Hepatocyte (in vitro differentiated cells): ENCODE measurements around the gene ULBP3. TPM values are rescaled to one million over a fixed set of nuclear protein-coding genes. Genes with fewer than 3 reads are reported as not detected.

Experiments used
- DNase-seq: peaks from one replicate; pipeline ENCODE4 v3.0.0-alpha.2; 2016; ENCODE audit warnings: low spot score
- H2AFZ ChIP-seq: fragments of 200-600 bp; sonication (generic); 2 replicates; pipeline ENCODE4 v1.6.0; 2016; ENCODE audit warnings: antibody characterized with exemption, mild to moderate bottlenecking
- H3K27ac ChIP-seq: fragments of 200-600 bp; sonication (generic); 2 replicates; pipeline ENCODE4 v1.5.1; 2016; ENCODE audit warnings: mild to moderate bottlenecking
- H3K27me3 ChIP-seq: fragments of 200-600 bp; sonication (generic); 2 replicates; pipeline ENCODE4 v1.6.1; 2016
- H3K36me3 ChIP-seq: fragments of 200-600 bp; sonication (generic); replicated peaks from 2 replicates; pipeline ENCODE4 v1.5.1; 2016; ENCODE audit warnings: low read depth; ENCODE audit not compliant: insufficient read depth
- H3K4me1 ChIP-seq: fragments of 200-600 bp; sonication (generic); 2 replicates; pipeline ENCODE4 v1.5.1; 2016; ENCODE audit warnings: mild to moderate bottlenecking, moderate library complexity; ENCODE audit not compliant: insufficient read depth
- H3K4me2 ChIP-seq: fragments of 200-600 bp; sonication (generic); 2 replicates; pipeline ENCODE4 v1.6.0; 2016
- H3K4me3 ChIP-seq: fragments of 200-600 bp; sonication (generic); 2 replicates; pipeline ENCODE4 v1.5.1; 2016; ENCODE audit warnings: mild to moderate bottlenecking
- H3K79me2 ChIP-seq: fragments of 200-600 bp; sonication (generic); 2 replicates; pipeline ENCODE4 v1.6.0; 2017; ENCODE audit warnings: mild to moderate bottlenecking
- H3K9me2 ChIP-seq: fragments of 200-600 bp; sonication (generic); replicated peaks from 2 replicates; pipeline ENCODE4 v1.6.0; 2017; ENCODE audit warnings: mild to moderate bottlenecking; ENCODE audit not compliant: insufficient read depth
- H3K9me3 ChIP-seq: fragments of 200-600 bp; sonication (generic); 2 replicates; pipeline ENCODE4 v1.5.1; 2016; ENCODE audit warnings: low read depth, mild to moderate bottlenecking
- H4K20me1 ChIP-seq: fragments of 200-600 bp; sonication (generic); 2 replicates; pipeline ENCODE4 v1.6.0; 2016; ENCODE audit warnings: mild to moderate bottlenecking; ENCODE audit not compliant: insufficient read depth, poor library complexity, severe bottlenecking
- EZH2 ChIP-seq: fragments of 200-600 bp; sonication (generic); IDR thresholded peaks from 2 replicates; pipeline ENCODE4 v1.6.1; 2016; ENCODE audit warnings: antibody characterized with exemption, mild to moderate bottlenecking, borderline replicate concordance
- EZH2phosphoT487 ChIP-seq: fragments of 200-600 bp; sonication (generic); IDR thresholded peaks from one replicate; pipeline ENCODE4 v1.6.1; 2018; ENCODE audit warnings: antibody characterized with exemption, mild to moderate bottlenecking, low read depth, moderate library complexity; ENCODE audit not compliant: unreplicated experiment, severe bottlenecking
- WGBS: methylation state at CpG from one replicate; pipeline ENCODE4 v1.1.6; 2016; ENCODE audit warnings: low lambda C conversion rate; ENCODE audit errors: missing lambda C conversion rate; 5-methylcytosine and 5-hydroxymethylcytosine counted together
- polyA plus RNA-seq: library from polyadenylated mRNA; unstranded; fragments of >200 nt; fragmentation: Nextera tagmentation; extraction: Ambion mirVana; gene quantifications from 2 replicates; pipeline ENCODE4 v1.2.1, GENCODE V29; 2016
- total RNA-seq: library from RNA; depleted of rRNA; stranded (reverse); fragments of >200 nt; gene quantifications from 2 replicates; pipeline ENCODE4 v1.2.3, GENCODE V29; 2014
- TF ChIP-seq, protein P1 (sequence below): fragments of 200-600 bp; sonication (generic); IDR thresholded peaks from 2 replicates; pipeline ENCODE4 v1.5.1; 2016; ENCODE audit warnings: antibody characterized with exemption, mild to moderate bottlenecking; ENCODE audit not compliant: poor library complexity

Gene ULBP3
- total and polyA plus RNA-seq, 2 experiments from 2014 or later = 2.6 to 6.6 TPM

GRCh38 chr6:150055131-150055530, 13.8 kb downstream of the ULBP3 start:
- 90% methylated on average over 9 of the region's 10 CpGs for WGBS

DNA sequence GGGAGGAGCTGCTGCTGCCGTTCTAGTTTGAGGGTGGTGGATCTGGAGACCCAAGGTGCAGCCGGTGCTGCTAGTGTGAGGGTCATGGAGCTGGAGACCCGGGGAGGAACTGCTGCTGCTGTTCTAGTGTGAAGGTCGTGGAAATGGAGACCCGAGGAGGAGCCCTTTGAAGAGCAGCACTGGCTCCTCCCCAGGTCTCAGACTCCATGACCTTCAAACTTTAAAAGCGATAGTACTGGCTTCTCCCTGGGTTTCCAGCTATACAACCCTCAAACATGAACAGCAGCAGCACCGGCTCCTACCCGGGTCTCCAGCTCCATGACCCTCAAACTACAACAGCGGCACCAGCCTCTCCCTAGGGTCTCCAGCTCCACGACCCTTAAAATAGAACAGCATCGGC, 15.5 kb downstream of the ULBP3 start:
- Histone ChIP-seq H3K36me3 (no peaks in the 10 kb centered on the region), H3K27ac (no peak overlapping the region), H3K27me3 (peaks cover 36% of the 10 kb centered on the region), H4K20me1 (no peaks in the 10 kb centered on the region), H2AFZ (no peak overlapping the region), H3K4me1 (no peaks in the 10 kb centered on the region), H3K9me2 (no peaks in the 10 kb centered on the region), H3K4me2 (no peak overlapping the region), H3K79me2 (no peaks in the 10 kb centered on the region), H3K9me3 (no peaks in the 10 kb centered on the region), H3K4me3 (no peak overlapping the region)
- 90% methylated on average over 11 of the region's 11 CpGs for WGBS
- DNase-seq = no peak
- TF ChIP-seq EZH2 (no peak), EZH2phosphoT487 (no peak)
- TF ChIP-seq, protein P1, sequence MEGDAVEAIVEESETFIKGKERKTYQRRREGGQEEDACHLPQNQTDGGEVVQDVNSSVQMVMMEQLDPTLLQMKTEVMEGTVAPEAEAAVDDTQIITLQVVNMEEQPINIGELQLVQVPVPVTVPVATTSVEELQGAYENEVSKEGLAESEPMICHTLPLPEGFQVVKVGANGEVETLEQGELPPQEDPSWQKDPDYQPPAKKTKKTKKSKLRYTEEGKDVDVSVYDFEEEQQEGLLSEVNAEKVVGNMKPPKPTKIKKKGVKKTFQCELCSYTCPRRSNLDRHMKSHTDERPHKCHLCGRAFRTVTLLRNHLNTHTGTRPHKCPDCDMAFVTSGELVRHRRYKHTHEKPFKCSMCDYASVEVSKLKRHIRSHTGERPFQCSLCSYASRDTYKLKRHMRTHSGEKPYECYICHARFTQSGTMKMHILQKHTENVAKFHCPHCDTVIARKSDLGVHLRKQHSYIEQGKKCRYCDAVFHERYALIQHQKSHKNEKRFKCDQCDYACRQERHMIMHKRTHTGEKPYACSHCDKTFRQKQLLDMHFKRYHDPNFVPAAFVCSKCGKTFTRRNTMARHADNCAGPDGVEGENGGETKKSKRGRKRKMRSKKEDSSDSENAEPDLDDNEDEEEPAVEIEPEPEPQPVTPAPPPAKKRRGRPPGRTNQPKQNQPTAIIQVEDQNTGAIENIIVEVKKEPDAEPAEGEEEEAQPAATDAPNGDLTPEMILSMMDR = no peak

More at GRCh38 chr6:150055131-150055530, 13.8 kb downstream of the ULBP3 start:
- no peak overlapping the region for H3K4me2 ChIP-seq
- H3K9me2 ChIP-seq = no peaks in the 10 kb centered on the region
- DNase-seq = no peak
- peaks cover 36% of the 10 kb centered on the region for H3K27me3 ChIP-seq
- H3K79me2 ChIP-seq = no peaks in the 10 kb centered on the region
- no peak overlapping the region for H3K27ac ChIP-seq
- H3K4me3 ChIP-seq = no peak overlapping the region
- no peak overlapping the region for H2AFZ ChIP-seq
- no peaks in the 10 kb centered on the region for H4K20me1 ChIP-seq
- H3K9me3 ChIP-seq = no peaks in the 10 kb centered on the region
- H3K36me3 ChIP-seq = no peaks in the 10 kb centered on the region
- no peak for TF ChIP-seq EZH2phosphoT487
- TF ChIP-seq EZH2 = no peak
- TF ChIP-seq, protein P1 = no peak
- no peaks in the 10 kb centered on the region for H3K4me1 ChIP-seq

GRCh38 chr6:150050846-150051245, 18.1 kb downstream of the ULBP3 start:
- Histone ChIP-seq H3K27ac (no peak overlapping the region), H2AFZ (no peak overlapping the region), H3K9me3 (no peaks in the 10 kb centered on the region), H4K20me1 (no peaks in the 10 kb centered on the region), H3K9me2 (no peaks in the 10 kb centered on the region), H3K4me2 (no peak overlapping the region), H3K27me3 (peaks cover 43% of the 10 kb centered on the region), H3K36me3 (no peaks in the 10 kb centered on the region), H3K4me3 (no peak overlapping the region), H3K79me2 (no peaks in the 10 kb centered on the region), H3K4me1 (no peaks in the 10 kb centered on the region)
- no peak for DNase-seq
- 66% methylated on average over 4 of the region's 4 CpGs for WGBS
- TF ChIP-seq EZH2 (no peak), EZH2phosphoT487 (no peak)
- TF ChIP-seq, protein P1 = no peak

DNA sequence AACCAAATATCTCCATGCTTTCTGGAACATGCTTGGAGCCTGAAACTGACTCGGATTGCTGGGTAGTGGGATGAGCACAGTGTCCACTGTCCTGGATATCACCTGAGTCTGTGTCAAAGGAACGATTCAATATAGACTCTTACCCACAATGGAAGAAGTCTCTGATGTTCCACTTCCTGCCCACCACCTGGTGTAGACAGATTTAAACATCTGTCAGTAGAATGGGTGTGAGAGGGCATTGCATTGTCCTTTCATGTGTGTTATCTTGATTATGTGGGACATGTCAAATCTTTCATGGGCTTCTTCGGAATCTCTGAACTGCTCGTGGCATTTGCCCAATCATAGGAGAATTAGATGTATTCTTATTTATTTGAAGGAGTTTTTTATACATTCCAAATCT, 20.8 kb downstream of the ULBP3 start:
- Histone ChIP-seq H2AFZ (no peak overlapping the region), H3K4me1 (no peaks in the 10 kb centered on the region), H3K4me3 (no peak overlapping the region), H3K36me3 (no peaks in the 10 kb centered on the region), H4K20me1 (no peaks in the 10 kb centered on the region), H3K79me2 (no peaks in the 10 kb centered on the region), H3K4me2 (no peak overlapping the region), H3K9me3 (no peaks in the 10 kb centered on the region), H3K27me3 (peaks cover 22% of the 10 kb centered on the region), H3K9me2 (no peaks in the 10 kb centered on the region), H3K27ac (no peak overlapping the region)
- no peak for DNase-seq
- TF ChIP-seq, protein P1 = no peak
- TF ChIP-seq EZH2 (no peak), EZH2phosphoT487 (no peak)
- WGBS = 82% methylated on average over 4 of the region's 4 CpGs
